SK-N-SH treated with all-trans-retinoic acid at 6 μM for 48 hours (cell line): Measurements from ENCODE around the gene PRCC.

Experiments
- ARNTL ChIP-seq: fragments of 450-650 bp; formaldehyde crosslinking; IDR thresholded peaks from 2 replicates; pipeline ENCODE4 v1.5.0; 2020; ENCODE audit warnings: low read depth, mild to moderate bottlenecking, moderate library complexity, borderline replicate concordance
- CREB5 ChIP-seq: fragments of 250-450 bp; sonication (Bioruptor Pico); IDR thresholded peaks from 2 replicates; pipeline ENCODE4 v1.5.1; 2020; ENCODE audit warnings: low read depth, mild to moderate bottlenecking, moderate library complexity
- CSDC2 ChIP-seq: fragments of 250-450 bp; sonication (Bioruptor Pico); IDR thresholded peaks from 2 replicates; pipeline ENCODE4 v1.5.0; 2020; ENCODE audit warnings: mild to moderate bottlenecking, moderate library complexity
- CSRNP3 ChIP-seq: fragments of 250-450 bp; sonication (Bioruptor Pico); IDR thresholded peaks from 2 replicates; pipeline ENCODE4 v1.5.1; 2021; ENCODE audit warnings: mild to moderate bottlenecking, moderate library complexity
- ISL1 ChIP-seq: fragments of 250-450 bp; sonication (Bioruptor Pico); IDR thresholded peaks from 2 replicates; pipeline ENCODE4 v2.1.2; 2022; ENCODE audit warnings: mild to moderate bottlenecking, moderate library complexity
- PATZ1 ChIP-seq: fragments of 250-450 bp; sonication (Bioruptor Pico); IDR thresholded peaks from 2 replicates; pipeline ENCODE4 v1.8.0; 2020; ENCODE audit warnings: mild to moderate bottlenecking, moderate library complexity, borderline replicate concordance
- RARB ChIP-seq: fragments of 250-450 bp; sonication (Bioruptor Pico); IDR thresholded peaks from 2 replicates; pipeline ENCODE4 v1.8.0; 2021; ENCODE audit warnings: mild to moderate bottlenecking, moderate library complexity
- TSHZ2 ChIP-seq: fragments of 250-450 bp; sonication (Bioruptor Pico); IDR thresholded peaks from 2 replicates; pipeline ENCODE4 v1.5.0; 2020; ENCODE audit warnings: mild to moderate bottlenecking, moderate library complexity
- ZC3H10 ChIP-seq: fragments of 250-450 bp; sonication (Bioruptor Pico); IDR thresholded peaks from 2 replicates; pipeline ENCODE4 v1.5.1; 2021; ENCODE audit warnings: mild to moderate bottlenecking, moderate library complexity
- ZNF565 ChIP-seq: fragments of 450-650 bp; formaldehyde crosslinking; conservative IDR thresholded peaks from 2 replicates; pipeline ENCODE4 v1.5.0; 2020; ENCODE audit warnings: low read depth, mild to moderate bottlenecking, moderate library complexity
- ZNF8 ChIP-seq: fragments of 450-650 bp; formaldehyde crosslinking; IDR thresholded peaks from 2 replicates; pipeline ENCODE4 v1.5.0; 2020; ENCODE audit warnings: mild to moderate bottlenecking, moderate library complexity

GRCh38 chr1:156742017-156742416 is 25.3 kb upstream of the PRCC start:
- TF ChIP-seq RARB (CRISPR knock-in tag): no peak
- TF ChIP-seq CREB5 (CRISPR knock-in tag): no peak
- TF ChIP-seq ZNF8 (CRISPR knock-in tag): no peak
- TF ChIP-seq PATZ1 (CRISPR knock-in tag): no peak
- TF ChIP-seq ZC3H10: no peak
- TF ChIP-seq ISL1 (CRISPR knock-in tag): no peak
- TF ChIP-seq CSRNP3 (CRISPR knock-in tag): no peak
- no peak for TF ChIP-seq ZNF565
- TF ChIP-seq ARNTL (CRISPR knock-in tag): no peak
- no peak for TF ChIP-seq CSDC2 (CRISPR knock-in tag)
- TF ChIP-seq TSHZ2: no peak
